Vagina (tissue), 2 donors: ENCODE data around the gene GALE.

Experiments
- POLR2A ChIP-seq, 2 donors: fragments of 450-650 bp; IDR thresholded peaks; one replicate each; pipeline ENCODE4 v1.6.1; 2017; ENCODE audit warnings: antibody characterized with exemption in 2 of 2, mild to moderate bottlenecking in 2 of 2, moderate library complexity in 2 of 2
- POLR2AphosphoS5 ChIP-seq, 2 donors: sonication (generic); formaldehyde crosslinking; IDR thresholded peaks; one replicate each; pipeline ENCODE4 v1.9.0; 2017; ENCODE audit warnings: antibody characterized with exemption in 2 of 2, mild to moderate bottlenecking in 2 of 2, low read depth in 1 of 2; ENCODE audit not compliant: insufficient read depth in 1 of 2
- TF ChIP-seq, protein P1 (sequence below), 3 experiments: fragments of 450-650 bp in 2 of 3; fragments of 200-600 bp in 1 of 3; sonication (generic) in 1 of 3; IDR thresholded peaks; one replicate each; pipeline ENCODE4 v1.5.1; 2017 to 2019; ENCODE audit warnings: antibody characterized with exemption in 3 of 3, mild to moderate bottlenecking in 2 of 3, moderate library complexity in 2 of 3

- TF ChIP-seq, protein P1, sequence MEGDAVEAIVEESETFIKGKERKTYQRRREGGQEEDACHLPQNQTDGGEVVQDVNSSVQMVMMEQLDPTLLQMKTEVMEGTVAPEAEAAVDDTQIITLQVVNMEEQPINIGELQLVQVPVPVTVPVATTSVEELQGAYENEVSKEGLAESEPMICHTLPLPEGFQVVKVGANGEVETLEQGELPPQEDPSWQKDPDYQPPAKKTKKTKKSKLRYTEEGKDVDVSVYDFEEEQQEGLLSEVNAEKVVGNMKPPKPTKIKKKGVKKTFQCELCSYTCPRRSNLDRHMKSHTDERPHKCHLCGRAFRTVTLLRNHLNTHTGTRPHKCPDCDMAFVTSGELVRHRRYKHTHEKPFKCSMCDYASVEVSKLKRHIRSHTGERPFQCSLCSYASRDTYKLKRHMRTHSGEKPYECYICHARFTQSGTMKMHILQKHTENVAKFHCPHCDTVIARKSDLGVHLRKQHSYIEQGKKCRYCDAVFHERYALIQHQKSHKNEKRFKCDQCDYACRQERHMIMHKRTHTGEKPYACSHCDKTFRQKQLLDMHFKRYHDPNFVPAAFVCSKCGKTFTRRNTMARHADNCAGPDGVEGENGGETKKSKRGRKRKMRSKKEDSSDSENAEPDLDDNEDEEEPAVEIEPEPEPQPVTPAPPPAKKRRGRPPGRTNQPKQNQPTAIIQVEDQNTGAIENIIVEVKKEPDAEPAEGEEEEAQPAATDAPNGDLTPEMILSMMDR (IDR thresholded peaks at IDR 0.05), result no peak
- TF ChIP-seq POLR2AphosphoS5 (IDR thresholded peaks at IDR 0.05; ENCODE audit: insufficient read depth in 1 of 2, low read depth in 1 of 2) (peak; percentile 81 to 96), POLR2A (IDR thresholded peaks at IDR 0.05) (peak in 1 of 2 donors; percentile 5)
These were observed 9.6 kb downstream of the GALE start, which contains the start of gene LYPLA2 for GRCh38 chr1:23790696-23791515.
